H1 (cell line): ENCODE measurements around the gene NAA16. TPM values are rescaled to one million over a fixed set of nuclear protein-coding genes. Genes with fewer than 3 reads are reported as not detected.
"Not testable (repeated sequence)": the region's sequence is repeated elsewhere in the genome, so short reads cannot be mapped to it uniquely, and the experiment has no call there.

ENCODE experiments used
- CTCF ChIA-PET: fragments of 300-600 bp; sonication (Branson Sonifier 250); formaldehyde crosslinking; loops from one replicate; lab custom pipeline; 2021; ENCODE audit not compliant: partially characterized antibody; lab: Charles Lee
- POLR2A ChIA-PET: fragments of 300-600 bp; sonication (Branson Sonifier 250); formaldehyde crosslinking; loops from one replicate; lab custom pipeline; 2021; ENCODE audit warnings: inconsistent platforms; ENCODE audit not compliant: partially characterized antibody; lab: Charles Lee
- DNase-seq, 2 experiments: peaks; one replicate each; pipeline versions ENCODE4 v3.0.0 to v3.0.0-alpha.2; 2010 to 2022; ENCODE audit warnings: low spot score in 2 of 2, low read depth in 1 of 2, mixed read lengths in 1 of 2
- FAIRE-seq: peaks from 2 replicates; lab custom pipeline; 2011; peaks lifted over from hg19 to GRCh38; lab: Jason Lieb, UNC
- H2AFZ ChIP-seq: 2 replicates; pipeline ENCODE4 v1.8.1; 2012; ENCODE audit warnings: low read length, inconsistent platforms
- H2AK5ac ChIP-seq: 2 replicates; pipeline ENCODE4 v1.6.1; 2013; ENCODE audit warnings: low read depth, low read length
- H2BK120ac ChIP-seq: replicated peaks from 2 replicates; pipeline ENCODE3; 2013; ENCODE audit warnings: low read depth, low read length, inconsistent platforms
- H2BK12ac ChIP-seq: 2 replicates; pipeline ENCODE4 v1.6.1; 2013; ENCODE audit warnings: low read depth, low read length
- H2BK15ac ChIP-seq: 2 replicates; pipeline ENCODE4 v1.6.1; 2013; ENCODE audit warnings: low read length
- H2BK20ac ChIP-seq: 2 replicates; pipeline ENCODE4 v1.6.1; 2013; ENCODE audit warnings: low read length
- H2BK5ac ChIP-seq: 2 replicates; pipeline ENCODE4 v1.6.1; 2013; ENCODE audit warnings: low read depth, low read length
- H3K14ac ChIP-seq: 2 replicates; pipeline ENCODE4 v1.6.1; 2013; ENCODE audit warnings: inconsistent platforms; ENCODE audit not compliant: insufficient read length
- H3K18ac ChIP-seq: 2 replicates; pipeline ENCODE4 v1.6.1; 2013; ENCODE audit warnings: low read length; ENCODE audit errors: extremely low read depth
- H3K23ac ChIP-seq: 2 replicates; pipeline ENCODE4 v1.6.1; 2013; ENCODE audit warnings: inconsistent platforms; ENCODE audit not compliant: insufficient read length
- H3K23me2 ChIP-seq: 2 replicates; pipeline ENCODE4 v1.6.1; 2013; ENCODE audit warnings: low read depth, low read length
- H3K27ac ChIP-seq: 2 replicates; pipeline ENCODE4 v1.6.1; 2011; ENCODE audit warnings: low read depth, low read length, inconsistent platforms
- H3K27me3 ChIP-seq, 4 experiments: replicated peaks in 1 of 4; 1 replicate in 1 of 4; 2 replicates in 3 of 4; pipeline versions ENCODE4 v1.6.1 to v1.8.1; 2011 to 2013; ENCODE audit warnings: low read length in 3 of 4, mild to moderate bottlenecking in 3 of 4, inconsistent platforms in 2 of 4, mixed read lengths in 2 of 4, moderate library complexity in 1 of 4; ENCODE audit not compliant: control insufficient read depth in 3 of 4, insufficient read depth in 3 of 4; ENCODE audit errors: extremely low read depth in 1 of 4
- H3K36me3 ChIP-seq, 4 experiments: 2 replicates each; pipeline versions ENCODE4 v1.6.1 to v1.8.1; 2011 to 2013; ENCODE audit warnings: mild to moderate bottlenecking in 4 of 4, low read length in 3 of 4, moderate library complexity in 2 of 4, control low read depth in 1 of 4, inconsistent platforms in 1 of 4; ENCODE audit not compliant: insufficient read depth in 4 of 4, control insufficient read depth in 2 of 4
- H3K4ac ChIP-seq: replicated peaks from 2 replicates; pipeline ENCODE3; 2013; ENCODE audit warnings: low read length, low read depth, mixed read lengths, inconsistent platforms; ENCODE audit not compliant: insufficient read length
- H3K4me1 ChIP-seq, 4 experiments: replicated peaks in 1 of 4; 1 replicate in 1 of 4; 2 replicates in 3 of 4; pipeline versions ENCODE4 v1.6.1 to v1.8.1; 2011 to 2013; ENCODE audit warnings: low read length in 3 of 4, inconsistent platforms in 2 of 4, mixed read lengths in 1 of 4; ENCODE audit not compliant: insufficient read depth in 4 of 4, control insufficient read depth in 3 of 4
- H3K4me2 ChIP-seq, 2 experiments: 2 replicates each; pipeline versions ENCODE4 v1.6.1 to v1.8.1; 2011 to 2013; ENCODE audit warnings: low read depth in 2 of 2, low read length in 2 of 2, control low read depth in 1 of 2, inconsistent platforms in 1 of 2, mild to moderate bottlenecking in 1 of 2; ENCODE audit not compliant: insufficient read depth in 1 of 2
- H3K4me3 ChIP-seq, 4 experiments: fragments of 200-600, 300-600 bp in 1 of 4; sonication (generic), shearing (Covaris generic), sonication (Bioruptor Twin) in 1 of 4; 2 replicates each; pipeline versions ENCODE4 v1.5.1 to v1.8.1; 2011 to 2016; ENCODE audit warnings: low read length in 4 of 4, low read depth in 3 of 4, control low read depth in 2 of 4, inconsistent platforms in 2 of 4, mild to moderate bottlenecking in 2 of 4, mixed read lengths in 1 of 4, moderate library complexity in 1 of 4; ENCODE audit not compliant: insufficient read depth in 2 of 4; ENCODE audit errors: extremely low read depth in 1 of 4
- H3K56ac ChIP-seq: replicated peaks from 2 replicates; pipeline ENCODE3; 2013; ENCODE audit warnings: low read depth, mild to moderate bottlenecking, mixed read lengths, low read length, inconsistent platforms; ENCODE audit not compliant: insufficient read length
- H3K79me1 ChIP-seq: 2 replicates; pipeline ENCODE4 v1.6.1; 2013; ENCODE audit warnings: low read depth, low read length, control low read depth
- H3K79me2 ChIP-seq, 2 experiments: 2 replicates each; pipeline versions ENCODE4 v1.6.1 to v1.8.1; 2012 to 2013; ENCODE audit warnings: low read length in 2 of 2, mild to moderate bottlenecking in 2 of 2, inconsistent platforms in 1 of 2; ENCODE audit not compliant: insufficient read depth in 2 of 2, control insufficient read depth in 1 of 2
- H3K9ac ChIP-seq, 4 experiments: replicated peaks in 1 of 4; 1 replicate in 1 of 4; 2 replicates in 3 of 4; pipeline versions ENCODE4 v1.6.1 to v1.8.1; 2011 to 2013; ENCODE audit warnings: low read depth in 3 of 4, low read length in 3 of 4, control low read depth in 2 of 4, mild to moderate bottlenecking in 2 of 4, moderate library complexity in 2 of 4, inconsistent platforms in 1 of 4; ENCODE audit errors: extremely low read depth in 1 of 4
- H3K9me3 ChIP-seq, 2 experiments: 2 replicates each; pipeline versions ENCODE4 v1.6.1 to v1.8.1; 2012 to 2013; ENCODE audit warnings: mild to moderate bottlenecking in 2 of 2, moderate library complexity in 2 of 2, control low read depth in 1 of 2, inconsistent platforms in 1 of 2, low read depth in 1 of 2, low read length in 1 of 2, mixed read lengths in 1 of 2; ENCODE audit not compliant: insufficient read depth in 2 of 2
- H4K20me1 ChIP-seq, 2 experiments: replicated peaks in 1 of 2; 2 replicates each; pipeline versions ENCODE3 to v1.8.1; 2011 to 2013; ENCODE audit warnings: inconsistent platforms in 2 of 2, low read length in 2 of 2, mild to moderate bottlenecking in 1 of 2; ENCODE audit not compliant: insufficient read depth in 2 of 2, control insufficient read depth in 1 of 2
- H4K5ac ChIP-seq: 2 replicates; pipeline ENCODE4 v1.6.1; 2013; ENCODE audit warnings: low read length, low read depth, mixed read lengths, inconsistent platforms; ENCODE audit not compliant: insufficient read length
- H4K8ac ChIP-seq: 2 replicates; pipeline ENCODE4 v1.8.0; 2013; ENCODE audit warnings: mild to moderate bottlenecking, moderate library complexity, low read length, inconsistent platforms; ENCODE audit not compliant: insufficient read depth; ENCODE audit errors: extremely low read depth
- H4K91ac ChIP-seq: replicated peaks from 2 replicates; pipeline ENCODE3; 2013; ENCODE audit warnings: low read length, mixed read lengths, inconsistent platforms; ENCODE audit not compliant: insufficient read length
- WGBS, 2 experiments: shearing (Covaris generic) in 1 of 2; methylation state at CpG; one replicate each; pipeline versions ENCODE4 v1.1.6 to v1.1.7; 2013 to 2015; ENCODE audit warnings: low lambda C conversion rate in 2 of 2, mixed read lengths in 2 of 2, inconsistent platforms in 1 of 2, low coverage in 1 of 2, missing lambda C conversion rate in 1 of 2; ENCODE audit not compliant: insufficient replicate concordance in 2 of 2, insufficient coverage in 1 of 2, insufficient read length in 1 of 2; ENCODE audit errors: extremely low coverage in 1 of 2, missing lambda C conversion rate in 1 of 2; 5-methylcytosine and 5-hydroxymethylcytosine counted together
- polyA plus RNA-seq, 7 experiments: library from polyadenylated mRNA; depleted of rRNA in 3 of 7; stranded (reverse) in 5 of 7; unstranded in 2 of 7; fragments of >200 nt in 5 of 7; fragments of 200-250 nt in 2 of 7; gene quantifications; 1 replicate in 5 of 7; 2 replicates in 1 of 7; 4 replicates in 1 of 7; pipeline versions ENCODE4 v1.2.1 to v1.2.3, GENCODE V29; 2011 to 2013; ENCODE audit warnings: missing spikeins in 2 of 7, mixed read lengths in 2 of 7
- total RNA-seq: library from RNA; stranded (reverse); fragmentation: NEBNext Ultra II Directional; extraction: Animal tissue kit (Norgen Biotek cat#: 25700); gene quantifications from 2 replicates; pipeline ENCODE4 v1.2.1, GENCODE V29; 2021

The NAA16 gene
- total and polyA plus RNA-seq, 2 of the 8 experiments (the other 6 are each of a cell fraction or from before 2014, with no cell fraction given): 11.4 to 40.0 TPM

DNA sequence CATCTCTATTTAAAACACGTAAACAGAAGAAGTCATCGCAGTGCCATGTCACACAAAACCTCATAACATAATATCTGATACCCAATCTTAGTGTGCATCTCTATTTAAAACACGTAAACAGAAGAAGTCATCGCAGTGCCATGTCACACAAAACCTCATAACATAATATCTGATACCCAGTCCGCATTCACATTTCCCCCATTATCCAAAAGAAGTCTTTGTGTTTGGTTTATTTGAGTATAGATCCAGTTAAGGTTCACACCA lies 45.2 kb downstream of the NAA16 start:
- H3K9me3 ChIP-seq, H2BK120ac ChIP-seq, H3K27me3 ChIP-seq, H3K4ac ChIP-seq, H3K23ac ChIP-seq, H3K4me1 ChIP-seq, H4K5ac ChIP-seq, H4K91ac ChIP-seq, H3K27ac ChIP-seq, H3K18ac ChIP-seq, H2BK15ac ChIP-seq, H3K23me2 ChIP-seq, FAIRE-seq, H3K14ac ChIP-seq, H2BK5ac ChIP-seq, POLR2A ChIA-PET, CTCF ChIA-PET, H2BK12ac ChIP-seq, H2AFZ ChIP-seq, H2AK5ac ChIP-seq, H3K56ac ChIP-seq, H4K20me1 ChIP-seq, DNase-seq, H3K9ac ChIP-seq, H2BK20ac ChIP-seq, H3K4me2 ChIP-seq, H3K4me3 ChIP-seq, H4K8ac ChIP-seq, H3K79me1 ChIP-seq: not testable (repeated sequence)
- peaks cover 0 to 18% of the 10 kb centered on the region in 2 experiments; a peak in 2 of 4 replicates for H3K79me2 ChIP-seq
- 92% methylated on average over 5 of the region's 5 CpGs; no CpG with 5 or more reads in 1 of the 2 experiments for WGBS, 2 experiments
- peaks cover 0 to 48% (median 19%) of the 10 kb centered on the region in 4 experiments; a peak in 7 of 8 replicates for H3K36me3 ChIP-seq
